Stimulated activated CD4-positive, alpha-beta T cell treated with anti-CD3 and anti-CD28 coated beads, TNF-alpha, amount 100 ng/mL, for 24 hours (primary cell): ENCODE results near the gene SLC6A5.

Experiments
- DNase-seq, 3 experiments: peaks; one replicate each; pipeline ENCODE4 v3.0.0-alpha.2; 2020; ENCODE audit warnings: low read depth in 3 of 3

Gene SLC6A5

GRCh38 chr11:20668844-20669819 lies 69.7 kb downstream of the SLC6A5 start, which contains the start of gene NELL1:
Gene NELL1 (plus strand): TSS chr11:20669586.
- no peak for DNase-seq

- DNase-seq = no peak
Measured at GRCh38 chr11:20669820-20670684, 70.6 kb downstream of the SLC6A5 start.

GRCh38 chr11:20670932-20671403 lies 71.6 kb downstream of the SLC6A5 start:
- no peak for DNase-seq

GRCh38 chr11:20671856-20672546 lies 72.6 kb downstream of the SLC6A5 start:
- DNase-seq = no peak

GRCh38 chr11:20672575-20672974 lies 73.2 kb downstream of the SLC6A5 start:
- DNase-seq = no peak

GRCh38 chr11:20676658-20677057 lies 77.2 kb downstream of the SLC6A5 start:
- DNase-seq = no peak

- no peak for DNase-seq
Measured at GRCh38 chr11:20688761-20689160, 89.4 kb downstream of the SLC6A5 start.

- DNase-seq = no peak
Measured at GRCh38 chr11:20707876-20708275, 108.5 kb downstream of the SLC6A5 start.
